A549 treated with AZD9567 at 1 μM for 4 hours (cell line): Measurements from ENCODE around the gene IGSF9. TPM values are rescaled to one million over a fixed set of nuclear protein-coding genes. Genes with fewer than 3 reads are reported as not detected.

Experiments
- total RNA-seq: library from RNA; stranded (reverse); fragments of 200-300 nt; extraction: Qiagen RNA extraction; gene quantifications from 5 replicates; pipeline ENCODE4 v1.2.3, GENCODE V29; 2022; ENCODE audit not compliant: insufficient read depth

Gene IGSF9
- total RNA-seq, result 0.13 to 0.21 TPM (median 0.18 TPM) in 4 of 5 replicates, not detected in the other

GRCh38 chr1:159945483-159946241, at the start of gene IGSF9:
IGSF9 (minus strand) TSS chr1:159945613; CDS start chr1:159943454, 2,159 bp downstream.

GRCh38 chr1:159953536-159954515, 8.4 kb upstream of the IGSF9 start, which contains the start of gene SLAMF9:
SLAMF9 (minus strand) TSS chr1:159954237; CDS start chr1:159954137, 100 bp downstream.

GRCh38 chr1:159924791-159925718, 20.4 kb downstream of the IGSF9 start, which contains the start of gene TAGLN2:
TAGLN2 (minus strand) TSS chr1:159925507; CDS start chr1:159920509, 4,998 bp downstream.

GRCh38 chr1:159900086-159900680, 45.2 kb downstream of the IGSF9 start, which contains the start of gene CFAP45:
CFAP45 (minus strand) TSS chr1:159900165; CDS start chr1:159900098, 67 bp downstream.

Other genes with a start within 250 kb of the IGSF9 start
- gene CRP, start 231.0 kb downstream of the IGSF9 start, total RNA-seq, result not detected in 5 replicates
- 64.8 to 75.6 TPM (median 74.8 TPM) in 5 replicates for gene DUSP23, start 164.7 kb downstream of the IGSF9 start, total RNA-seq
- gene FCRL6, start 143.3 kb downstream of the IGSF9 start, total RNA-seq, result not detected in 5 replicates
- 0.05 to 0.11 TPM (median 0.09 TPM) in 3 of 5 replicates, not detected in the others for gene SLAMF8, start 118.7 kb downstream of the IGSF9 start, total RNA-seq
- gene VSIG8, start 83.0 kb downstream of the IGSF9 start, total RNA-seq, result 0.05 to 0.06 TPM (median 0.06 TPM) in 3 of 5 replicates, not detected in the others
- 0.56 to 1.1 TPM (median 0.88 TPM) in 4 of 5 replicates, not detected in the other for gene CFAP45, start 45.4 kb downstream of the IGSF9 start, total RNA-seq
- 979 to 1,012 TPM (median 1,008 TPM) in 5 replicates for gene TAGLN2, start 20.1 kb downstream of the IGSF9 start, total RNA-seq
- gene SLAMF9, start 8.6 kb upstream of the IGSF9 start, total RNA-seq, result 0.22 to 0.34 TPM (median 0.25 TPM) in 4 of 5 replicates, not detected in the other
- 3.7 to 4.7 TPM (median 4.3 TPM) in 5 replicates for gene PIGM, start 86.4 kb upstream of the IGSF9 start, total RNA-seq
- not detected in 5 replicates for gene KCNJ10, start 124.5 kb upstream of the IGSF9 start, total RNA-seq
- gene KCNJ9, start 135.9 kb upstream of the IGSF9 start, total RNA-seq, result not detected in 5 replicates
- gene IGSF8, start 153.0 kb upstream of the IGSF9 start, total RNA-seq, result 5.3 to 10.7 TPM (median 10.2 TPM) in 5 replicates
- 0.02 to 0.22 TPM (median 0.12 TPM) in 4 of 5 replicates, not detected in the other for gene ATP1A2, start 170.1 kb upstream of the IGSF9 start, total RNA-seq
- not detected in 5 replicates for gene ATP1A4, start 206.0 kb upstream of the IGSF9 start, total RNA-seq
- not detected in 5 replicates for gene CASQ1, start 245.0 kb upstream of the IGSF9 start, total RNA-seq